Measurements from ENCODE around the gene NEDD9.

NEDD9 gene

DNA sequence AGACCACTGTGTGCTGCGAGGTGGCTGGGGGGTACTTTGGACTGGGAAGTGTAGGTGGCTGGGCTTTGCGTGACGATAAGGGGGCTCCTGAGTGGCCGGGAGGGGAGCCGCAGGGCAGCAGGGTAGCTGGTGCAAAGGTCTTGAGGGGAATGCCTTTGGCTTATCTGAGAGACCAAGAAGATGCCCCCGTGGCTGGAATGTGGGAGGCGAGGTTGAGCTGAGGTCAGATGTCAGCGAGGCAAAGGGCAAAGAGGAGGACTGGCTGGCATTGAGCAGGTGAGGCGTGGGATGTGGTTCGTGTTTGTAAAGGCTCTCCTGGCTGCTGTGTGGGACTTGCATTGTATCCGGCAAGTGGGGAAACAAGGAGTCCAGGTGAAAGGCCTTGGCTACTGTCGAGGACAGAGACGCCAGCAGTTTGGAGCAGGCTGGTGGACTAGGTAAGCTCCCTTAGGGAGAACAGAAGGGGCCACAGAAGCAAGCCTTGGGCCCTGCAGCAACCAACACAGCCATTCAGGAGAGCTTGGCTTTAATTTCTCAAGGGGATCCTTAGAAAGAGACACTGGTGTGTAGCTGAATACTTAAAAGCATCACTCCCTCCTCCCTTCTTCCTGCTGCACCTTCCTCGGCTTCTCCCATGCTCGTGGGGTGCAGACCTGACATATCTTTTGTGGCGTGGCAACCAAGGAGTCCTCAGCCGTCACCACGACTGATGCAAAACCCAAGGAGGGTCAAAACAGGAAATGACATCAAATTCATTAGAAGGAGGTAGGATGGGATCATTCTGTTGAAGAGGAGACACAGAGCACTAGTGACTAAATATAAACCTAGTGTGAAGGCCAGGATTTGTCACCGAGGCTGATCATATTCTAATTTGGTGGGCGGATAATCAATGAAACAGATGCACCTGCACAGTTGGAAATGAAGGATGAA is 67.5 kb downstream of the NEDD9 start:
- H3K9me3 ChIP-seq (ENCODE audit: insufficient read depth, low read length), result no peaks in the 10 kb centered on the region
- H3K27me3 ChIP-seq (ENCODE audit: low read depth, low read length), result no peaks in the 10 kb centered on the region
- no peaks in the 10 kb centered on the region for H3K79me2 ChIP-seq (ENCODE audit: low read length)
- H3K4me2 ChIP-seq (ENCODE audit: low read length), result peak overlapping the region; percentile 48
- H3K27ac ChIP-seq (ENCODE audit: low read length), result no peak overlapping the region
- no peak overlapping the region for H3K9ac ChIP-seq (ENCODE audit: low read length)
- no peaks in the 10 kb centered on the region for H3K36me3 ChIP-seq (replicated peaks; ENCODE audit: low read depth, low read length)
- no peak overlapping the region for H3K4me3 ChIP-seq (ENCODE audit: low read length)
- H3K4me1 ChIP-seq (ENCODE audit: low read length), result peaks cover 16% of the 10 kb centered on the region
- TF ChIP-seq EZH2phosphoT487 (IDR thresholded peaks at IDR 0.05; ENCODE audit: low read depth), result no peak
- TF ChIP-seq CTCF (IDR thresholded peaks at IDR 0.05; ENCODE audit: low read depth, low read length), result no peak
- no peak overlapping the region for H2AFZ ChIP-seq (ENCODE audit: low read depth, low read length)
- H4K20me1 ChIP-seq (ENCODE audit: insufficient read depth, low read length), result no peaks in the 10 kb centered on the region

GRCh38 chr6:11163932-11164331 is 68.5 kb downstream of the NEDD9 start:
- Histone ChIP-seq H3K9ac (ENCODE audit: low read length) (no peak overlapping the region), H3K27me3 (ENCODE audit: low read depth, low read length) (no peaks in the 10 kb centered on the region), H3K4me2 (ENCODE audit: low read length) (peak overlapping the region; percentile 48), H3K27ac (ENCODE audit: low read length) (no peak overlapping the region), H3K79me2 (ENCODE audit: low read length) (no peaks in the 10 kb centered on the region), H3K4me3 (ENCODE audit: low read length) (peak overlapping the region; percentile 33), H4K20me1 (ENCODE audit: insufficient read depth, low read length) (no peaks in the 10 kb centered on the region), H3K36me3 (replicated peaks; ENCODE audit: low read depth, low read length) (no peaks in the 10 kb centered on the region), H3K9me3 (ENCODE audit: insufficient read depth, low read length) (no peaks in the 10 kb centered on the region), H2AFZ (ENCODE audit: low read depth, low read length) (no peak overlapping the region), H3K4me1 (ENCODE audit: low read length) (peaks cover 16% of the 10 kb centered on the region)
- TF ChIP-seq EZH2phosphoT487 (IDR thresholded peaks at IDR 0.05; ENCODE audit: low read depth) (no peak), CTCF (IDR thresholded peaks at IDR 0.05; ENCODE audit: low read depth, low read length) (no peak)

DNA sequence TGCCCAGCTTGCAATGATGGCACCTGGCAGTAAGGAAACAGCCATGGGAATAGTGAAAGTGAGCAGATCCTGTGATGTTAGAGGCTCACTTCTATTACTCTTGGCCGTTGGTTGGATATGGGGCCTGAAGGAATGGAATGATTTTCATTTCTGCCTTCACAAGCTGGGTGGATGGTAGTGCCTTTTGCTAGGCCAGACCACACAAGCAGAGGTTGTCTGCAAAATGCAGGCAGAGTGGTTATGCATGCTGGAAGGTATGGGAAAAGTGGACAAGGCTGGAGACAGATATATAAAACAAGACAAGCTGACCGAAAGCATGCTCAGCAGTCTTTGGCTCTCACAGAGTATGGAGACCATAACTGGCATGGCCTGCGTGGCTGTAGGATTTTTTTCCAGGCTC is 70.2 kb downstream of the NEDD9 start:
- TF ChIP-seq CTCF (IDR thresholded peaks at IDR 0.05; ENCODE audit: low read depth, low read length) (no peak), EZH2phosphoT487 (IDR thresholded peaks at IDR 0.05; ENCODE audit: low read depth) (no peak)

GRCh38 chr6:11161031-11161956 is 71.2 kb downstream of the NEDD9 start:
- H3K4me2 ChIP-seq (ENCODE audit: low read length), result no peak overlapping the region
- no peaks in the 10 kb centered on the region for H3K9me3 ChIP-seq (ENCODE audit: insufficient read depth, low read length)
- TF ChIP-seq EZH2phosphoT487 (IDR thresholded peaks at IDR 0.05; ENCODE audit: low read depth) (no peak), CTCF (IDR thresholded peaks at IDR 0.05; ENCODE audit: low read depth, low read length) (no peak)
- no peaks in the 10 kb centered on the region for H3K36me3 ChIP-seq (replicated peaks; ENCODE audit: low read depth, low read length)
- no peaks in the 10 kb centered on the region for H3K27me3 ChIP-seq (ENCODE audit: low read depth, low read length)
- no peak overlapping the region for H2AFZ ChIP-seq (ENCODE audit: low read depth, low read length)
- no peak overlapping the region for H3K9ac ChIP-seq (ENCODE audit: low read length)
- no peaks in the 10 kb centered on the region for H3K79me2 ChIP-seq (ENCODE audit: low read length)
- no peaks in the 10 kb centered on the region for H4K20me1 ChIP-seq (ENCODE audit: insufficient read depth, low read length)
- no peak overlapping the region for H3K4me3 ChIP-seq (ENCODE audit: low read length)
- no peak overlapping the region for H3K27ac ChIP-seq (ENCODE audit: low read length)
- peaks cover 16% of the 10 kb centered on the region for H3K4me1 ChIP-seq (ENCODE audit: low read length)

More for the DNA sequence above, 70.2 kb downstream of the NEDD9 start:
- Histone ChIP-seq H3K4me2 (ENCODE audit: low read length) (no peak overlapping the region), H3K4me3 (ENCODE audit: low read length) (no peak overlapping the region), H3K27me3 (ENCODE audit: low read depth, low read length) (no peaks in the 10 kb centered on the region), H3K36me3 (replicated peaks; ENCODE audit: low read depth, low read length) (no peaks in the 10 kb centered on the region), H4K20me1 (ENCODE audit: insufficient read depth, low read length) (no peaks in the 10 kb centered on the region), H3K4me1 (ENCODE audit: low read length) (peaks cover 16% of the 10 kb centered on the region), H3K79me2 (ENCODE audit: low read length) (no peaks in the 10 kb centered on the region), H3K9me3 (ENCODE audit: insufficient read depth, low read length) (no peaks in the 10 kb centered on the region), H3K27ac (ENCODE audit: low read length) (no peak overlapping the region), H2AFZ (ENCODE audit: low read depth, low read length) (no peak overlapping the region), H3K9ac (ENCODE audit: low read length) (no peak overlapping the region)
